ENCODE data around the gene HLA-A. TPM values are rescaled to one million over a fixed set of nuclear protein-coding genes. Genes with fewer than 3 reads are reported as not detected.

HLA-A gene
- polyA plus RNA-seq, 1 donor (not counting 4 experiments of a cell fraction or from before 2014, with no cell fraction given) = 401 TPM

DNA sequence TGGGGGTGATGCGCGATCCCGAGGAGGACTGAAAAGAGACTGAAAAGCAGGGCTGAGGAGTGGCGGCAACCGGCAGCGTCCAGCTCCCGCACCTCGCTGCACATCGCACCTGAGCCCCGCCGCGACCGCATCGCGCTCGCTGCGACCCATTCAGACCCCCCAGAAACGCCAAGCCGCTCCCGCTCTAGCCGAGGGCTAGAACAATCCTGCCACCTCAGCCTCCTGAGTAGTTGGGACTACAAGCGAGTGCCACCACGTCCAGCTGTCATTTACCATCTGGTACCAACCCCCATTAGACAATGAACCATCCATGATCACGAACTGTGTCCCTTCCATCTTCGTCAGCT is 33.2 kb downstream of the HLA-A start:
- Histone ChIP-seq H2AFZ (ENCODE audit: control insufficient read depth, low read length) (no peak overlapping the region), H3K9ac (ENCODE audit: control insufficient read depth, extremely low read depth, insufficient read depth, low read length) (no peak overlapping the region), H4K20me1 (ENCODE audit: control insufficient read depth, extremely low read depth, insufficient read depth, low read length) (no peaks in the 10 kb centered on the region), H3K4me3 (ENCODE audit: control insufficient read depth in 2 of 3, extremely low read depth in 1 of 3, insufficient read depth in 2 of 3, low read depth in 1 of 3, low read length in 3 of 3) (no peak overlapping the region), H3K4me2 (ENCODE audit: control insufficient read depth, extremely low read depth, insufficient read depth, low read depth, low read length) (no peak overlapping the region), H3K9me3 (ENCODE audit: control insufficient read depth, low read depth, low read length) (no peaks in the 10 kb centered on the region), H3K36me3 (ENCODE audit: control insufficient read depth in 2 of 2, extremely low read depth in 1 of 2, insufficient read depth in 2 of 2, low read length in 2 of 2) (no peaks in the 10 kb centered on the region), H3K79me2 (ENCODE audit: control insufficient read depth, insufficient read depth, low read length) (no peaks in the 10 kb centered on the region), H3K4me1 (ENCODE audit: control insufficient read depth, extremely low read depth, insufficient read depth, low read length) (peaks cover 3% of the 10 kb centered on the region), H3K9me1 (ENCODE audit: control insufficient read depth, extremely low read depth, insufficient read depth, low read length) (no peaks in the 10 kb centered on the region), H3K27me3 (ENCODE audit: control insufficient read depth, extremely low read depth, insufficient read depth, low read length) (peaks cover 17% of the 10 kb centered on the region), H3K27ac (ENCODE audit: control insufficient read depth, insufficient read depth, low read length) (no peak overlapping the region)
- TF ChIP-seq EZH2 (IDR thresholded peaks at IDR 0.05; ENCODE audit: low read length) = peak; percentile 14
- TF ChIP-seq, protein P1, sequence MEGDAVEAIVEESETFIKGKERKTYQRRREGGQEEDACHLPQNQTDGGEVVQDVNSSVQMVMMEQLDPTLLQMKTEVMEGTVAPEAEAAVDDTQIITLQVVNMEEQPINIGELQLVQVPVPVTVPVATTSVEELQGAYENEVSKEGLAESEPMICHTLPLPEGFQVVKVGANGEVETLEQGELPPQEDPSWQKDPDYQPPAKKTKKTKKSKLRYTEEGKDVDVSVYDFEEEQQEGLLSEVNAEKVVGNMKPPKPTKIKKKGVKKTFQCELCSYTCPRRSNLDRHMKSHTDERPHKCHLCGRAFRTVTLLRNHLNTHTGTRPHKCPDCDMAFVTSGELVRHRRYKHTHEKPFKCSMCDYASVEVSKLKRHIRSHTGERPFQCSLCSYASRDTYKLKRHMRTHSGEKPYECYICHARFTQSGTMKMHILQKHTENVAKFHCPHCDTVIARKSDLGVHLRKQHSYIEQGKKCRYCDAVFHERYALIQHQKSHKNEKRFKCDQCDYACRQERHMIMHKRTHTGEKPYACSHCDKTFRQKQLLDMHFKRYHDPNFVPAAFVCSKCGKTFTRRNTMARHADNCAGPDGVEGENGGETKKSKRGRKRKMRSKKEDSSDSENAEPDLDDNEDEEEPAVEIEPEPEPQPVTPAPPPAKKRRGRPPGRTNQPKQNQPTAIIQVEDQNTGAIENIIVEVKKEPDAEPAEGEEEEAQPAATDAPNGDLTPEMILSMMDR (optimal IDR thresholded peaks at IDR 0.05 in 1 of 3, IDR thresholded peaks at IDR 0.05 in 1 of 3, conservative IDR thresholded peaks at IDR 0.05 in 1 of 3; ENCODE audit: extremely low read depth in 1 of 3, insufficient read depth in 2 of 3, low read length in 3 of 3) = no peak
- dilution Hi-C loops (cut with MboI; ENCODE audit: extremely low pct_ligation_motif_present, low sequenced_read_pairs) = no loop called here
- no peak for FAIRE-seq
- DNase-seq (ENCODE audit: low read depth, low spot score) = no peak

DNA sequence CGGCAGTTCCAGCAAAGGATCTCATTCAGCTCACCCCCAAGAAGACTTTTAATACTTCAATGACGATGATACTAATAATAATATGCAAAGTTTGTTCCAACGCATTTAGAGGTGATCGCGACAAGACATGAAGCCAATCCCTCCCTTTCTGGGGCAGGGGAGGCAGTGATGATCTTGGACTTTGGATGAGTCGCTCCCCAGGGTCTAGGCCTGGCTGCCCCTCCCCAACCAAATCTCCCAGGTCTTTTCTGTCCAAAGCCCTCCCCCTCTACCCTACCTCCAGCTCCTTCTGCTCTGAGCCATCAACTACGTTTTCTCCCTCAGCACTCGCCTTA is 33.9 kb downstream of the HLA-A start:
- H3K27me3 ChIP-seq (ENCODE audit: control insufficient read depth, extremely low read depth, insufficient read depth, low read length) = peaks cover 17% of the 10 kb centered on the region
- H3K27ac ChIP-seq (ENCODE audit: control insufficient read depth, insufficient read depth, low read length) = no peak overlapping the region
- no peak for TF ChIP-seq EZH2 (IDR thresholded peaks at IDR 0.05; ENCODE audit: low read length)
- TF ChIP-seq, protein P1 (optimal IDR thresholded peaks at IDR 0.05 in 1 of 3, IDR thresholded peaks at IDR 0.05 in 1 of 3, conservative IDR thresholded peaks at IDR 0.05 in 1 of 3; ENCODE audit: extremely low read depth in 1 of 3, insufficient read depth in 2 of 3, low read length in 3 of 3) = no peak
- no peaks in the 10 kb centered on the region for H3K9me3 ChIP-seq (ENCODE audit: control insufficient read depth, low read depth, low read length)
- peak overlapping the region; percentile 20 for H2AFZ ChIP-seq (ENCODE audit: control insufficient read depth, low read length)
- H3K4me3 ChIP-seq (ENCODE audit: control insufficient read depth in 2 of 3, extremely low read depth in 1 of 3, insufficient read depth in 2 of 3, low read depth in 1 of 3, low read length in 3 of 3) = peak overlapping the region; percentile 48 to 69 (median 61)
- peaks cover 3% of the 10 kb centered on the region for H3K4me1 ChIP-seq (ENCODE audit: control insufficient read depth, extremely low read depth, insufficient read depth, low read length)
- peak overlapping the region; percentile 66 for H3K9ac ChIP-seq (ENCODE audit: control insufficient read depth, extremely low read depth, insufficient read depth, low read length)
- dilution Hi-C loops (cut with MboI; ENCODE audit: extremely low pct_ligation_motif_present, low sequenced_read_pairs) = no loop called here
- no peaks in the 10 kb centered on the region for H3K79me2 ChIP-seq (ENCODE audit: control insufficient read depth, insufficient read depth, low read length)
- DNase-seq (ENCODE audit: low read depth, low spot score) (no peak), FAIRE-seq (no peak)
- H4K20me1 ChIP-seq (ENCODE audit: control insufficient read depth, extremely low read depth, insufficient read depth, low read length) = no peaks in the 10 kb centered on the region
- H3K9me1 ChIP-seq (ENCODE audit: control insufficient read depth, extremely low read depth, insufficient read depth, low read length) = no peaks in the 10 kb centered on the region
- H3K4me2 ChIP-seq (ENCODE audit: control insufficient read depth, extremely low read depth, insufficient read depth, low read depth, low read length) = peak overlapping the region; percentile 84
- H3K36me3 ChIP-seq (ENCODE audit: control insufficient read depth in 2 of 2, extremely low read depth in 1 of 2, insufficient read depth in 2 of 2, low read length in 2 of 2) = no peaks in the 10 kb centered on the region

Data from keratinocyte (primary cell).